ENCODE results near the gene DENND4A. TPM values are rescaled to one million over a fixed set of nuclear protein-coding genes. Genes with fewer than 3 reads are reported as not detected.
A peak's percentile ranks its signal among the peaks of the same experiment; 100 is the strongest.

The DENND4A gene
- total and polyA plus RNA-seq, 9 of the 15 experiments (the other 6 are each of a cell fraction or from before 2014, with no cell fraction given): 6.8 to 32.3 (median 19.9) TPM

DNA sequence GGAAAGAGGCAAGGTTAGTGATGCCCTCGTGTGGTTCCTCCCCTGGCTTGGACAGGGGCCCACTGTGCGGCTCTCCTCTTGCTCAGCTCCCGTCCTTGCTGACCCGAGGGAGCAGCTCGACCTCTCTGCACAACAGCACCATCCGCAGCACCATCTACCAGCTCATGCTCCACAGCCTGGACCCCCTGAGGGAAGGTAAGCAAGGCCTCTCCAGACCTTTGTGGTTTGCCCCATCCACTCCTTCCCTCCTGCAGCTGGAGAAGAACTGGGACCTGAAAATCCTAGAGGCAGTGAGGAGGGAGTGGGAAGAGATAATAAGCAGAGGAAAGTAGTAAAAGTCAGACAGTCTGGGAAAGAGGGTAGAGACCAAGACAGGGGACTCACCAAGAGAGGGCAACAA is 152.6 kb downstream of the DENND4A start:
- no peak overlapping the region for H3K27ac ChIP-seq (ENCODE audit: extremely low read depth, low read depth, low read length)
- no peaks in the 10 kb centered on the region for H4K20me1 ChIP-seq (replicated peaks; ENCODE audit: control insufficient read depth, insufficient read depth, low read length)
- TF ChIP-seq ZNF140 (CRISPR knock-in tag; IDR thresholded peaks at IDR 0.05) (no peak), XRCC5 (IDR thresholded peaks at IDR 0.05; ENCODE audit: low read depth, low read length) (no peak), MBD2 (IDR thresholded peaks at IDR 0.05; ENCODE audit: borderline replicate concordance, low read depth) (no peak), ZNF445 (CRISPR knock-in tag; IDR thresholded peaks at IDR 0.05; ENCODE audit: low read depth) (no peak), GATAD2A (IDR thresholded peaks at IDR 0.05) (no peak), IRF2 (CRISPR knock-in tag; IDR thresholded peaks at IDR 0.05) (no peak), ZNF696 (CRISPR knock-in tag; conservative IDR thresholded peaks at IDR 0.05) (no peak), ZNF121 (CRISPR knock-in tag; conservative IDR thresholded peaks at IDR 0.05) (no peak), SNIP1 (IDR thresholded peaks at IDR 0.05; ENCODE audit: low read depth) (no peak), PKNOX1 (IDR thresholded peaks at IDR 0.05) (no peak), SAP30 (IDR thresholded peaks at IDR 0.05; ENCODE audit: borderline replicate concordance, insufficient read depth, low read depth, low read length, poor library complexity, severe bottlenecking) (no peak), SETDB1 (IDR thresholded peaks at IDR 0.05; ENCODE audit: low read length) (no peak)
- TF ChIP-seq, protein P1, sequence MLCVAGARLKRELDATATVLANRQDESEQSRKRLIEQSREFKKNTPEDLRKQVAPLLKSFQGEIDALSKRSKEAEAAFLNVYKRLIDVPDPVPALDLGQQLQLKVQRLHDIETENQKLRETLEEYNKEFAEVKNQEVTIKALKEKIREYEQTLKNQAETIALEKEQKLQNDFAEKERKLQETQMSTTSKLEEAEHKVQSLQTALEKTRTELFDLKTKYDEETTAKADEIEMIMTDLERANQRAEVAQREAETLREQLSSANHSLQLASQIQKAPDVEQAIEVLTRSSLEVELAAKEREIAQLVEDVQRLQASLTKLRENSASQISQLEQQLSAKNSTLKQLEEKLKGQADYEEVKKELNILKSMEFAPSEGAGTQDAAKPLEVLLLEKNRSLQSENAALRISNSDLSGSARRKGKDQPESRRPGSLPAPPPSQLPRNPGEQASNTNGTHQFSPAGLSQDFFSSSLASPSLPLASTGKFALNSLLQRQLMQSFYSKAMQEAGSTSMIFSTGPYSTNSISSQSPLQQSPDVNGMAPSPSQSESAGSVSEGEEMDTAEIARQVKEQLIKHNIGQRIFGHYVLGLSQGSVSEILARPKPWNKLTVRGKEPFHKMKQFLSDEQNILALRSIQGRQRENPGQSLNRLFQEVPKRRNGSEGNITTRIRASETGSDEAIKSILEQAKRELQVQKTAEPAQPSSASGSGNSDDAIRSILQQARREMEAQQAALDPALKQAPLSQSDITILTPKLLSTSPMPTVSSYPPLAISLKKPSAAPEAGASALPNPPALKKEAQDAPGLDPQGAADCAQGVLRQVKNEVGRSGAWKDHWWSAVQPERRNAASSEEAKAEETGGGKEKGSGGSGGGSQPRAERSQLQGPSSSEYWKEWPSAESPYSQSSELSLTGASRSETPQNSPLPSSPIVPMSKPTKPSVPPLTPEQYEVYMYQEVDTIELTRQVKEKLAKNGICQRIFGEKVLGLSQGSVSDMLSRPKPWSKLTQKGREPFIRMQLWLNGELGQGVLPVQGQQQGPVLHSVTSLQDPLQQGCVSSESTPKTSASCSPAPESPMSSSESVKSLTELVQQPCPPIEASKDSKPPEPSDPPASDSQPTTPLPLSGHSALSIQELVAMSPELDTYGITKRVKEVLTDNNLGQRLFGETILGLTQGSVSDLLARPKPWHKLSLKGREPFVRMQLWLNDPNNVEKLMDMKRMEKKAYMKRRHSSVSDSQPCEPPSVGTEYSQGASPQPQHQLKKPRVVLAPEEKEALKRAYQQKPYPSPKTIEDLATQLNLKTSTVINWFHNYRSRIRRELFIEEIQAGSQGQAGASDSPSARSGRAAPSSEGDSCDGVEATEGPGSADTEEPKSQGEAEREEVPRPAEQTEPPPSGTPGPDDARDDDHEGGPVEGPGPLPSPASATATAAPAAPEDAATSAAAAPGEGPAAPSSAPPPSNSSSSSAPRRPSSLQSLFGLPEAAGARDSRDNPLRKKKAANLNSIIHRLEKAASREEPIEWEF (CRISPR knock-in tag; IDR thresholded peaks at IDR 0.05): no peak
- no peak for ATAC-seq
- intact Hi-C loops (cut with micrococcal nuclease) (loop anchor here (5.0 to 10.0 kb wide), 2 partner anchors 198 to 325 kb away; no protein-coding TSS in a partner anchor), in situ Hi-C loops (cut with MboI) (loop anchor here (25.0 kb wide), 1 partner anchor 223 kb away; the partner anchor contains the start of gene RAB11A)
- H3K9me1 ChIP-seq (ENCODE audit: control insufficient read depth, insufficient read depth, low read length): no peaks in the 10 kb centered on the region
- H2AFZ ChIP-seq (ENCODE audit: low read depth, low read length): no peak overlapping the region
- no peaks in the 10 kb centered on the region for H3K79me2 ChIP-seq (ENCODE audit: control insufficient read depth, insufficient read depth, low read length)
- H3K4me2 ChIP-seq (ENCODE audit: insufficient read depth, low read length): no peak overlapping the region
- 14% methylated on average over 5 of the region's 6 CpGs for WGBS (ENCODE audit: insufficient coverage, low coverage, missing lambda C conversion rate)
- no TSS peak for BruUV-seq (replicated peaks)
- peak overlapping the region in 1 of 2 experiments; percentile 67; a peak in 2 of 4 replicates for H3K9ac ChIP-seq (ENCODE audit: insufficient read depth in 1 of 2, low read depth in 2 of 2, low read length in 2 of 2)
- POLR2A ChIA-PET: interaction anchor here (1.0 kb wide), 1 partner anchor 9 kb away, joined by 3 read pairs; no protein-coding TSS in a partner anchor
- DNase-seq (ENCODE audit: extremely low read depth in 1 of 4, low spot score in 3 of 4): no peak
- H3K4me3 ChIP-seq: no peak overlapping the region
- H3K4me1 ChIP-seq (replicated peaks in 1 of 2; ENCODE audit: control insufficient read depth in 2 of 2, insufficient read depth in 2 of 2, low read length in 2 of 2): peaks cover 3 to 7% of the 10 kb centered on the region in 2 experiments; a peak in 3 of 5 replicates
- no peaks in the 10 kb centered on the region for H3K9me3 ChIP-seq (replicated peaks; ENCODE audit: control insufficient read depth, insufficient read depth, low read depth, low read length)
- no peaks in the 10 kb centered on the region for H3K27me3 ChIP-seq (ENCODE audit: control insufficient read depth in 2 of 2, insufficient read depth in 2 of 2, low read length in 2 of 2)
- H3K36me3 ChIP-seq (ENCODE audit: control insufficient read depth, insufficient read depth, low read length): no peaks in the 10 kb centered on the region
- CTCF ChIA-PET (ENCODE audit: low intra/inter-chr PET ratio): no interaction called here
- FAIRE-seq: no peak
